Activated B cell treated with CpG ODN at 0.5 μM for 24 hours (primary cell): ENCODE data around the gene TMEM134. TPM values are rescaled to one million over a fixed set of nuclear protein-coding genes. Genes with fewer than 3 reads are reported as not detected.
A peak's percentile ranks its signal among the peaks of the same experiment; 100 is the strongest.

Experiments used
- ATAC-seq: fragments of 200-7000 bp; cut with Tn5 transposase; one replicate; pipeline ENCODE4 v1.10.0; 2021; ENCODE audit warnings: low read depth, mild to moderate bottlenecking, moderate library complexity
- CTCF ChIA-PET: fragments of 350-600 bp; sonication (Branson Sonifier 250); formaldehyde crosslinking; loops from one replicate; lab custom pipeline; 2021; ENCODE audit warnings: antibody characterized with exemption; lab: Charles Lee
- POLR2A ChIA-PET: fragments of 350-600 bp; sonication (Branson Sonifier 250); formaldehyde crosslinking; loops from one replicate; lab custom pipeline; 2021; ENCODE audit warnings: antibody characterized with exemption; lab: Charles Lee
- DNase-seq: peaks from one replicate; pipeline ENCODE4 v3.0.0; 2022
- H3K27ac Mint-ChIP-seq: one replicate; pipeline ENCODE4 v1.8.0; 2020; ENCODE audit warnings: mixed read lengths
- H3K27me3 Mint-ChIP-seq: one replicate; pipeline ENCODE4 v1.8.0; 2021; ENCODE audit warnings: mixed read lengths
- H3K36me3 Mint-ChIP-seq: one replicate; pipeline ENCODE4 v1.8.0; 2021; ENCODE audit warnings: low read depth, mixed read lengths
- H3K4me1 Mint-ChIP-seq: one replicate; pipeline ENCODE4 v1.8.0; 2021; ENCODE audit warnings: mixed read lengths
- H3K4me3 Mint-ChIP-seq: one replicate; pipeline ENCODE4 v1.8.0; 2020; ENCODE audit warnings: mild to moderate bottlenecking, mixed read lengths
- H3K9me3 Mint-ChIP-seq: one replicate; pipeline ENCODE4 v1.8.0; 2020; ENCODE audit warnings: mixed read lengths
- intact Hi-C: fragments of 100-400 bp; cut with micrococcal nuclease; formaldehyde crosslinking; loops from one replicate; pipeline ENCODE4 v1.15.1; 2024
- total RNA-seq: library from RNA; stranded (reverse); gene quantifications from 2 replicates; pipeline ENCODE4 v1.2.3, GENCODE V29; 2022
- TF ChIP-seq, protein P1 (sequence below): fragments of 200-600 bp; IDR thresholded peaks from one replicate; pipeline ENCODE4 v1.8.0; 2022; ENCODE audit warnings: antibody characterized with exemption, mild to moderate bottlenecking

Gene TMEM134
- total RNA-seq, 1 donor from 2014 or later: 83.5 TPM

GRCh38 chr11:67492069-67492727 lies 23.1 kb upstream of the TMEM134 start:
- Mint-ChIP-seq H3K4me1 (peaks cover 11% of the 10 kb centered on the region), H3K36me3 (peaks cover 82% of the 10 kb centered on the region), H3K4me3 (no peak overlapping the region), H3K27ac (no peak overlapping the region), H3K9me3 (no peaks in the 10 kb centered on the region), H3K27me3 (no peaks in the 10 kb centered on the region)
- intact Hi-C loops: no loop called here
- POLR2A ChIA-PET: interaction anchor here (0.6 to 1.8 kb wide), 5 partner anchors 13 to 80 kb away, joined by 3 read pairs; partner anchors contain the start of gene PITPNM1
- ATAC-seq (no peak), DNase-seq (no peak)
- TF ChIP-seq, protein P1, sequence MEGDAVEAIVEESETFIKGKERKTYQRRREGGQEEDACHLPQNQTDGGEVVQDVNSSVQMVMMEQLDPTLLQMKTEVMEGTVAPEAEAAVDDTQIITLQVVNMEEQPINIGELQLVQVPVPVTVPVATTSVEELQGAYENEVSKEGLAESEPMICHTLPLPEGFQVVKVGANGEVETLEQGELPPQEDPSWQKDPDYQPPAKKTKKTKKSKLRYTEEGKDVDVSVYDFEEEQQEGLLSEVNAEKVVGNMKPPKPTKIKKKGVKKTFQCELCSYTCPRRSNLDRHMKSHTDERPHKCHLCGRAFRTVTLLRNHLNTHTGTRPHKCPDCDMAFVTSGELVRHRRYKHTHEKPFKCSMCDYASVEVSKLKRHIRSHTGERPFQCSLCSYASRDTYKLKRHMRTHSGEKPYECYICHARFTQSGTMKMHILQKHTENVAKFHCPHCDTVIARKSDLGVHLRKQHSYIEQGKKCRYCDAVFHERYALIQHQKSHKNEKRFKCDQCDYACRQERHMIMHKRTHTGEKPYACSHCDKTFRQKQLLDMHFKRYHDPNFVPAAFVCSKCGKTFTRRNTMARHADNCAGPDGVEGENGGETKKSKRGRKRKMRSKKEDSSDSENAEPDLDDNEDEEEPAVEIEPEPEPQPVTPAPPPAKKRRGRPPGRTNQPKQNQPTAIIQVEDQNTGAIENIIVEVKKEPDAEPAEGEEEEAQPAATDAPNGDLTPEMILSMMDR: no peak
- CTCF ChIA-PET: no interaction called here

DNA sequence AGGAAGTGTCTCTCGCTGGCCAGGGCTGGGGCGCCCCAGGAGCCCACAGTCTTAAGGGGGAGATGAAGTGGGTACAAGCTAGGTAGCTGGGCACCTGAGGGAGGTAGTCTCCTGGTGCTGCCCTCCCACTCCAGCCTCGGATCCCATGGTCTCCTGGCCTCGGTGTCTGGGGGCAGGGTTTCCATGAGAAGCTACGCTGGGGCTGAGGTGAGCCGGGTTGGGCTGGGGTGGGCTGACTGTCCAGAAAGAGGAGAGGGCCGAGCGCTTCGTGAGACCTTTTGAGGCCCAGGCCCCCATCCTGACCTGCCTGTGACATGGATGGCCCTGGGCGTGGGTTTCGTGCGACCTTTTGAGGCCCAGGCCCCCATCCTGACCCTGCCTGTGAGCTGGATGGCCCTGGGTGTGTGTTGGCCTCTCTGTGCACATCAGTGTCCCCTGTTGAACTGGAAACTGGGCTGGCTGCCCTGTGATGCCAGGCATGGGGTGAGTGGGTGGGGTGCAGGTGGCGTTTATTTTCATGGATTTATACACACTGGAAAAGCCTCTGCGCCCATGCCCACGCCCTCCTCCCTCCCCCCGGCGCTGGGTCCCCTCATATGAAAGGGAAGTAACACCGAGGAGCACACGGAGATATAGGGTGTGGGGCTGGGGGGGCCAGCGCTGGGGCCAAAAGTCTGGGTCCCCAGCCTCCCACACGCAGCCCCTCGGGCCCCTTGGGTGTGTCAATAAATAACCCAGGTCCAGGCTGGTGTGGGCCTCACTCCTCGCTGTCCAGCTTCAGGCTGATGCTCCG lies 22.4 kb upstream of the TMEM134 start:
- ATAC-seq (no peak), DNase-seq (no peak)
- Mint-ChIP-seq H3K27me3 (no peaks in the 10 kb centered on the region), H3K36me3 (peaks cover 81% of the 10 kb centered on the region), H3K4me1 (peaks cover 19% of the 10 kb centered on the region), H3K9me3 (no peaks in the 10 kb centered on the region), H3K27ac (no peak overlapping the region), H3K4me3 (no peak overlapping the region)
- CTCF ChIA-PET: no interaction called here
- POLR2A ChIA-PET: interaction anchor here (0.6 to 11.1 kb wide), 5 partner anchors 9 to 90 kb away, joined by 3 to 189 read pairs (median 3); partner anchors contain the start of genes AIP, PPP1CA and PTPRCAP
- intact Hi-C loops: no loop called here
- TF ChIP-seq, protein P1: no peak

DNA sequence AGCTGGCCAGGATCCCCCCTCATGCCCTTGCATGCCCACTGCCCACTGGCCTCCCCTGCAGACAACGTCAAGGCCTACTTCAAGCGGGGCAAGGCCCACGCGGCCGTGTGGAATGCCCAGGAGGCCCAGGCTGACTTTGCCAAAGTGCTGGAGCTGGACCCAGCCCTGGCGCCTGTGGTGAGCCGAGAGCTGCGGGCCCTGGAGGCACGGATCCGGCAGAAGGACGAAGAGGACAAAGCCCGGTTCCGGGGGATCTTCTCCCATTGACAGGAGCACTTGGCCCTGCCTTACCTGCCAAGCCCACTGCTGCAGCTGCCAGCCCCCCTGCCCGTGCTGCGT lies 21.6 kb upstream of the TMEM134 start:
- Mint-ChIP-seq H3K4me3 (no peak overlapping the region), H3K4me1 (peaks cover 26% of the 10 kb centered on the region), H3K27ac (peak overlapping the region; percentile 57), H3K27me3 (no peaks in the 10 kb centered on the region), H3K9me3 (no peaks in the 10 kb centered on the region), H3K36me3 (peaks cover 80% of the 10 kb centered on the region)
- POLR2A ChIA-PET: interaction anchor here (0.6 to 11.1 kb wide), 5 partner anchors 8 to 89 kb away, joined by 3 to 189 read pairs (median 4); partner anchors contain the start of genes AIP, PPP1CA and PTPRCAP
- intact Hi-C loops: no loop called here
- CTCF ChIA-PET: no interaction called here
- TF ChIP-seq, protein P1: no peak
- DNase-seq (no peak), ATAC-seq (no peak)

DNA sequence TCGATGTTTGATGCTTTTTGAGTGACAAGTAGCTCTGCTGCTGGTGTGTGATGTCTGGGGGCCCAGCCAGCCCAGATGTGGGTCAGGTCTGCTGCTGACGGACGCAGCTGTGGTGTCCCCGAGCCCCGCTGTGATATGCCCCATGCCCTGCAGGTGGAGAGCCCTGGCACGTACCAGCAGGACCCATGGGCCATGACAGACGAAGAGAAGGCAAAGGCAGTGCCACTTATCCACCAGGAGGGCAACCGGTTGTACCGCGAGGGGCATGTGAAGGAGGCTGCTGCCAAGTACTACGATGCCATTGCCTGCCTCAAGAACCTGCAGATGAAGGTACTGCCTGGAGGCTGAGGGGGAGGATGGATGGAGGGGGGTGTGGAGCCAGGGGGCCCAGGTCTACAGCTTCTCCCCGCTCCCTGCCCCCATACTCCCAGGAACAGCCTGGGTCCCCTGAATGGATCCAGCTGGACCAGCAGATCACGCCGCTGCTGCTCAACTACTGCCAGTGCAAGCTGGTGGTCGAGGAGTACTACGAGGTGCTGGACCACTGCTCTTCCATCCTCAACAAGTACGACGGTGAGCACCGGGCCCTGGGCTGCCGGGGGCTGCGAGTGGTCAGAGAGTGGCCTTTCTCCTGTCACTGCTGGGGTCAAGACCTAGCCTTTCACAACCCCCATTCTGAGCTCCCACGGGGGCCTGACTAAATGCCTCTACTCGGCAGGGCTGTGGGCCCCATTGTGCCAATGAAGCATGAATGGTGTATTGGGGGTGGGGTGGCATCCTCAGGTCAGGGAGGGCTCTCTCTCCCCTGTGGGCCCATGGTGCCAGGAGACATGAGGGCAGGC lies 21.1 kb upstream of the TMEM134 start:
- intact Hi-C loops: no loop called here

More for the DNA sequence above, 21.1 kb upstream of the TMEM134 start:
- Mint-ChIP-seq H3K27me3 (no peaks in the 10 kb centered on the region), H3K27ac (peak overlapping the region; percentile 73), H3K4me3 (no peak overlapping the region), H3K4me1 (peaks cover 31% of the 10 kb centered on the region), H3K36me3 (peaks cover 76% of the 10 kb centered on the region), H3K9me3 (no peaks in the 10 kb centered on the region)
- ATAC-seq (no peak), DNase-seq (no peak)
- ChIA-PET CTCF (no interaction called here), POLR2A (interaction anchor here (1.0 to 11.1 kb wide), 4 partner anchors 7 to 89 kb away, joined by 3 to 189 read pairs (median 6); partner anchors contain the start of genes AIP, PPP1CA and PTPRCAP)
- TF ChIP-seq, protein P1: no peak
